Stimulated activated CD4-positive, alpha-beta T cell treated with anti-CD3 and anti-CD28 coated beads, Interleukin-4, amount 100 ng/mL, for 1 hour (primary cell): ENCODE data around the gene CAPN8.

Source experiments
- DNase-seq: peaks from one replicate; pipeline ENCODE4 v3.0.0-alpha.2; 2020

Gene CAPN8

GRCh38 chr1:223652436-223652941 lies 13.0 kb downstream of the CAPN8 start:
- no peak for DNase-seq

- DNase-seq: no peak
Observed at GRCh38 chr1:223651291-223651991, 14.1 kb downstream of the CAPN8 start.

- DNase-seq: no peak
Observed at GRCh38 chr1:223650465-223650864, 15.0 kb downstream of the CAPN8 start.

GRCh38 chr1:223649222-223649621 lies 16.3 kb downstream of the CAPN8 start:
- no peak for DNase-seq

- no peak for DNase-seq
Observed at GRCh38 chr1:223647249-223647648, 18.3 kb downstream of the CAPN8 start.

- DNase-seq: no peak
Observed at GRCh38 chr1:223645903-223646302, 19.6 kb downstream of the CAPN8 start.

GRCh38 chr1:223642237-223642636 lies 23.3 kb downstream of the CAPN8 start:
- no peak for DNase-seq

- no peak for DNase-seq
Observed at GRCh38 chr1:223641523-223642039, 23.9 kb downstream of the CAPN8 start.

GRCh38 chr1:223639331-223639749 lies 26.2 kb downstream of the CAPN8 start:
- DNase-seq: no peak

- no peak for DNase-seq
Observed at GRCh38 chr1:223635236-223635635, 30.3 kb downstream of the CAPN8 start.

GRCh38 chr1:223634423-223634822 lies 31.1 kb downstream of the CAPN8 start:
- no peak for DNase-seq

- no peak for DNase-seq
Observed at GRCh38 chr1:223631956-223632355, 33.5 kb downstream of the CAPN8 start.

- no peak for DNase-seq
Observed at GRCh38 chr1:223631473-223631872, 34.0 kb downstream of the CAPN8 start.

GRCh38 chr1:223629126-223629457 lies 36.4 kb downstream of the CAPN8 start:
- DNase-seq: no peak

GRCh38 chr1:223628233-223629125 lies 37.0 kb downstream of the CAPN8 start:
- peak; percentile 50 for DNase-seq

GRCh38 chr1:223622132-223622842 lies 43.2 kb downstream of the CAPN8 start:
- no peak for DNase-seq

GRCh38 chr1:223621312-223621734 lies 44.2 kb downstream of the CAPN8 start:
- no peak for DNase-seq

- DNase-seq: no peak
Observed at GRCh38 chr1:223620297-223620897, 45.1 kb downstream of the CAPN8 start.

GRCh38 chr1:223618680-223619079 lies 46.8 kb downstream of the CAPN8 start:
- no peak for DNase-seq

- no peak for DNase-seq
Observed at GRCh38 chr1:223617323-223618070, 48.0 kb downstream of the CAPN8 start.

- no peak for DNase-seq
Observed at GRCh38 chr1:223616586-223616985, 48.9 kb downstream of the CAPN8 start.

- no peak for DNase-seq
Observed at GRCh38 chr1:223611936-223612335, 53.6 kb downstream of the CAPN8 start.
